ENCODE results near the gene GDPD1. TPM values are rescaled to one million over a fixed set of nuclear protein-coding genes. Genes with fewer than 3 reads are reported as not detected.
"Not testable (repeated sequence)": the region's sequence is repeated elsewhere in the genome, so short reads cannot be mapped to it uniquely, and the experiment has no call there.

The GDPD1 gene
- total and polyA plus RNA-seq, 9 donors = 1.0 to 2.6 (median 1.5) TPM

- H3K4me1 ChIP-seq (ENCODE audit: insufficient read depth) = no peaks in the 10 kb centered on the region
- no peaks in the 10 kb centered on the region for H3K27me3 ChIP-seq
- TF ChIP-seq POLR2A (IDR thresholded peaks at IDR 0.05) (no peak), EP300 (IDR thresholded peaks at IDR 0.05) (no peak), CTCF (IDR thresholded peaks at IDR 0.05) (no peak)
- intact Hi-C loops (cut with DNase I) = no loop called here
- no peak for DNase-seq
- H3K9me3 ChIP-seq = no peaks in the 10 kb centered on the region
- H3K27ac ChIP-seq = no peak overlapping the region
- H3K4me3 ChIP-seq = no peak overlapping the region
- H3K36me3 ChIP-seq = no peaks in the 10 kb centered on the region
- 80 to 82% (median 80%) methylated on average over 3 of the region's 3 CpGs for WGBS, 3 donors
Observed at GRCh38 chr17:59287891-59288290, 67.6 kb downstream of the GDPD1 start.

GRCh38 chr17:59289981-59290301, 69.6 kb downstream of the GDPD1 start:
- no peaks in the 10 kb centered on the region for H3K36me3 ChIP-seq
- no peak overlapping the region for H3K27ac ChIP-seq
- H3K4me1 ChIP-seq (ENCODE audit: insufficient read depth) = no peaks in the 10 kb centered on the region
- no peak overlapping the region for H3K4me3 ChIP-seq
- H3K9me3 ChIP-seq = no peaks in the 10 kb centered on the region
- intact Hi-C loops (cut with DNase I) = no loop called here
- TF ChIP-seq CTCF (IDR thresholded peaks at IDR 0.05) (no peak), POLR2A (IDR thresholded peaks at IDR 0.05) (no peak), EP300 (IDR thresholded peaks at IDR 0.05) (no peak)
- DNase-seq = no peak
- no peaks in the 10 kb centered on the region for H3K27me3 ChIP-seq
- 58 to 74% (median 63%) methylated on average over 3 of the region's 3 CpGs for WGBS, 3 donors

GRCh38 chr17:59290302-59290998, 70.1 kb downstream of the GDPD1 start:
- WGBS, 3 donors = 13 to 26% (median 20%) methylated on average over 12 of the region's 12 CpGs
- H3K4me1 ChIP-seq (ENCODE audit: insufficient read depth); H3K27ac ChIP-seq; H3K4me3 ChIP-seq; H3K27me3 ChIP-seq; H3K9me3 ChIP-seq; H3K36me3 ChIP-seq; DNase-seq; intact Hi-C loops (cut with DNase I): not testable (repeated sequence)

GRCh38 chr17:59292174-59292523, 71.8 kb downstream of the GDPD1 start:
- Histone ChIP-seq H3K4me1 (ENCODE audit: insufficient read depth) (no peaks in the 10 kb centered on the region), H3K4me3 (no peak overlapping the region), H3K27ac (no peak overlapping the region), H3K27me3 (no peaks in the 10 kb centered on the region), H3K9me3 (no peaks in the 10 kb centered on the region), H3K36me3 (no peaks in the 10 kb centered on the region)
- intact Hi-C loops (cut with DNase I) = no loop called here
- TF ChIP-seq POLR2A (IDR thresholded peaks at IDR 0.05) = no peak
- TF ChIP-seq CTCF (IDR thresholded peaks at IDR 0.05) = no peak
- TF ChIP-seq EP300 (IDR thresholded peaks at IDR 0.05) = no peak
- WGBS, 3 donors = 17 to 33% (median 32%) methylated on average over 1 of the region's 1 CpG
- DNase-seq = no peak

GRCh38 chr17:59296190-59296589, 75.9 kb downstream of the GDPD1 start:
- WGBS, 3 donors = 90 to 96% (median 95%) methylated on average over 2 of the region's 2 CpGs
- no peak for TF ChIP-seq EP300 (IDR thresholded peaks at IDR 0.05)
- no peak for TF ChIP-seq CTCF (IDR thresholded peaks at IDR 0.05)
- TF ChIP-seq POLR2A (IDR thresholded peaks at IDR 0.05) = no peak
- DNase-seq = no peak
- Histone ChIP-seq H3K27me3 (no peaks in the 10 kb centered on the region), H3K4me1 (ENCODE audit: insufficient read depth) (no peaks in the 10 kb centered on the region), H3K4me3 (no peak overlapping the region), H3K27ac (no peak overlapping the region), H3K36me3 (no peaks in the 10 kb centered on the region), H3K9me3 (no peaks in the 10 kb centered on the region)
- intact Hi-C loops (cut with DNase I) = no loop called here
